PFSK-1 (cell line): ENCODE results near the gene ZNF169.

ENCODE experiments used
- FOXP2 ChIP-seq: optimal IDR thresholded peaks from 2 replicates; pipeline ENCODE3; 2011; ENCODE audit warnings: borderline replicate concordance, control low read depth, inconsistent platforms; ENCODE audit not compliant: insufficient read depth; ENCODE audit errors: extremely low read length, extremely low read depth
- POLR2AphosphoS5 ChIP-seq: IDR thresholded peaks from 2 replicates; pipeline ENCODE4 v1.6.1; 2012; ENCODE audit warnings: low read depth, mild to moderate bottlenecking, control low read depth, low read length, moderate library complexity
- SIN3A ChIP-seq: IDR thresholded peaks from 2 replicates; pipeline ENCODE4 v1.6.1; 2012; ENCODE audit warnings: mild to moderate bottlenecking, low read length, moderate library complexity, borderline replicate concordance; ENCODE audit not compliant: insufficient read depth
- TAF1 ChIP-seq: IDR thresholded peaks from 2 replicates; pipeline ENCODE4 v1.6.1; 2012; ENCODE audit warnings: low read length, control low read depth, borderline replicate concordance; ENCODE audit not compliant: insufficient read depth
- TF ChIP-seq, protein P1 (sequence below), 2 experiments: IDR thresholded peaks; 2 replicates each; pipeline versions ENCODE4 v1.6.1 to v1.8.0; 2011 to 2012; ENCODE audit warnings: low read depth in 2 of 2, low read length in 2 of 2, control low read depth in 1 of 2, inconsistent platforms in 1 of 2, mild to moderate bottlenecking in 1 of 2, moderate library complexity in 1 of 2; ENCODE audit not compliant: insufficient read depth in 1 of 2

ZNF169 gene

DNA sequence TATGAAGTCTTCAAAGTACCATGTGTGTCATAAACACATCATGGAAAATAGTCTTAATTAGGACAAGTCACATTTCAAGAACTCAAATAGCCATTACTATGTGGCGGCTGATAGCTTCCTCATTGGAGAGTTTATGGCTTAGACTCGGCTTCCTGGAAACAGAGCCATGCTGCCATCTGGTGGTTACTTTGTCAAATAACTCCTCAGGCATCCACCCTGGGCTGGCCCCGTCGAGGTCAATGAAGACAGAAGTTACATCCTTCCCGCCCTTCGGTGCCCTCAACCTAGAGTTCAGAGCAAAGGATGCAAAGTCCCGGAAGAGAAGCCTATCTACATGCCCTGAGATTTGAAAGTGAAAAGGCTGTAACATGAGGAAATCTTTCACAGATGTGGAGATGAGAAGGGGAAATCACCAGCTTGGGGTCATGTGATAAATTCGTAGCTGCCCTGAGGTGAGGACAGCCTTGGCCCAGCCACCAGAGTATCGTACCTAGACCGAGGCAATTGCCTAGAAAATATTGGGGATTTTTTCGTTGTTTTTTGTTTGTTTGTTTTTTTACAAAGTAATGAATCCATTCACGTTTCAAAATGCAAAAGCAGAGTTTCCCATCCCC is 45.5 kb upstream of the ZNF169 start:
- TF ChIP-seq FOXP2 (no peak), POLR2AphosphoS5 (no peak), TAF1 (no peak)
- TF ChIP-seq, protein P1, sequence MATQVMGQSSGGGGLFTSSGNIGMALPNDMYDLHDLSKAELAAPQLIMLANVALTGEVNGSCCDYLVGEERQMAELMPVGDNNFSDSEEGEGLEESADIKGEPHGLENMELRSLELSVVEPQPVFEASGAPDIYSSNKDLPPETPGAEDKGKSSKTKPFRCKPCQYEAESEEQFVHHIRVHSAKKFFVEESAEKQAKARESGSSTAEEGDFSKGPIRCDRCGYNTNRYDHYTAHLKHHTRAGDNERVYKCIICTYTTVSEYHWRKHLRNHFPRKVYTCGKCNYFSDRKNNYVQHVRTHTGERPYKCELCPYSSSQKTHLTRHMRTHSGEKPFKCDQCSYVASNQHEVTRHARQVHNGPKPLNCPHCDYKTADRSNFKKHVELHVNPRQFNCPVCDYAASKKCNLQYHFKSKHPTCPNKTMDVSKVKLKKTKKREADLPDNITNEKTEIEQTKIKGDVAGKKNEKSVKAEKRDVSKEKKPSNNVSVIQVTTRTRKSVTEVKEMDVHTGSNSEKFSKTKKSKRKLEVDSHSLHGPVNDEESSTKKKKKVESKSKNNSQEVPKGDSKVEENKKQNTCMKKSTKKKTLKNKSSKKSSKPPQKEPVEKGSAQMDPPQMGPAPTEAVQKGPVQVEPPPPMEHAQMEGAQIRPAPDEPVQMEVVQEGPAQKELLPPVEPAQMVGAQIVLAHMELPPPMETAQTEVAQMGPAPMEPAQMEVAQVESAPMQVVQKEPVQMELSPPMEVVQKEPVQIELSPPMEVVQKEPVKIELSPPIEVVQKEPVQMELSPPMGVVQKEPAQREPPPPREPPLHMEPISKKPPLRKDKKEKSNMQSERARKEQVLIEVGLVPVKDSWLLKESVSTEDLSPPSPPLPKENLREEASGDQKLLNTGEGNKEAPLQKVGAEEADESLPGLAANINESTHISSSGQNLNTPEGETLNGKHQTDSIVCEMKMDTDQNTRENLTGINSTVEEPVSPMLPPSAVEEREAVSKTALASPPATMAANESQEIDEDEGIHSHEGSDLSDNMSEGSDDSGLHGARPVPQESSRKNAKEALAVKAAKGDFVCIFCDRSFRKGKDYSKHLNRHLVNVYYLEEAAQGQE (IDR thresholded peaks at IDR 0.05; ENCODE audit: insufficient read depth in 1 of 2, low read depth in 2 of 2, low read length in 2 of 2), result no peak

DNA sequence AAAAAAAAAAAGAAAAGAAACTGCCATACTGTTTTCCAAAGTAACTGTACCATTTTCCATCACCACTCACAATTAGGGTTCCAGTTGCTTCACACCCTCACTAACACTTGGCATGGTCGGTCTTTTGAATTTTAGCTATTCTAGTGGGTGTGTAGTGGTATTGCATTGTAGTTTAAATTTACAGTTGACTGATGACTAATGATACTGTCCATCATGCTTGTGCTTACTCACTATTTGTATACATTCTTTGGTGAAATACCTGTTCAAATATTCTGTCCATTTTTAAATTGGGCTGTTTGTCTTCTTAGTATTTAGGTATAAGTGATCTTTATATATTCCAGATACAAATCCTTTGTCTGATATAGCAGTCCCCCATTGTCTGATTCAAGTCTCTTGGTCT is 36.2 kb upstream of the ZNF169 start:
- TF ChIP-seq TAF1, result no peak
- TF ChIP-seq, protein P1 (IDR thresholded peaks at IDR 0.05; ENCODE audit: insufficient read depth in 1 of 2, low read depth in 2 of 2, low read length in 2 of 2), result no peak
- TF ChIP-seq FOXP2, result no peak
- TF ChIP-seq POLR2AphosphoS5, result no peak
- TF ChIP-seq SIN3A, result no peak

DNA sequence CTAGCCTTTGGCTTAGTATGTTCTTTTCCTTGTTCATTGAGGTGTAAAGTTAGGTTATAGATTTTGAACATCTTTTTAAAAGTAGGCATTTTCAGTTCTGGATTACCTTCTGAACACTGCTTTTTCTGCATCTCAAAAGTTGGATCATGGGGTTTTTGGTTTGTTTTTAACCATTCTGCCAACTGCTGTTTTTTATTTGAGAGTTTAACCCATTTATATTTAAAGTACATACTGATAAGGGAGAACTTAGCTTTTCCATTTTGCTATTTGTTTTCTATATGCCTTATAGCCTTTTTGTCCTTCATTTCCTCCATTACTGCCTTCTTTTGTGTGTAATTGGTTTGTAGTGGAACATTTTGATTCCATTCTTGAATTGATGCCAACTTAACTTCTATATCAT is 30.5 kb upstream of the ZNF169 start:
- TF ChIP-seq, protein P1 (IDR thresholded peaks at IDR 0.05; ENCODE audit: insufficient read depth in 1 of 2, low read depth in 2 of 2, low read length in 2 of 2), result no peak
- TF ChIP-seq POLR2AphosphoS5 (no peak), SIN3A (no peak), TAF1 (no peak), FOXP2 (no peak)

DNA sequence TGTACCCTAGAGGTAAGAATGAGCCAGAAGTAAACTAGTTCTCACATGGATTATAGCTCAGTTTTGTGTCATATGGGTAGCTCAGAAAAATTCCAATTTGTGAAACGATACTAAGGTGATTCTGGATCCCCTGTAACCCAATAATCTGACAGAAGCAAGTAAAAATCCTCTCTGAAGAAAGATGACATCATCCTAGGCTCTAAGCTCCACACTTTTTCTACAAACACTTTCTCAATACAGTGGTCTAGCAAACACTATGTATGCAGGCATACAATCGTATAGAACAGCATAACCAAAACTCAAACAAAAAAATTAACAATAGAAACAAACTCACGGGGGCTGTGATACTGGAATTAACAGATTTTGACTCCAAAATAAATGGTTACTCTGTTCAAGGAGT is 26.7 kb upstream of the ZNF169 start:
- TF ChIP-seq FOXP2 (no peak), POLR2AphosphoS5 (no peak), TAF1 (no peak), SIN3A (no peak)

DNA sequence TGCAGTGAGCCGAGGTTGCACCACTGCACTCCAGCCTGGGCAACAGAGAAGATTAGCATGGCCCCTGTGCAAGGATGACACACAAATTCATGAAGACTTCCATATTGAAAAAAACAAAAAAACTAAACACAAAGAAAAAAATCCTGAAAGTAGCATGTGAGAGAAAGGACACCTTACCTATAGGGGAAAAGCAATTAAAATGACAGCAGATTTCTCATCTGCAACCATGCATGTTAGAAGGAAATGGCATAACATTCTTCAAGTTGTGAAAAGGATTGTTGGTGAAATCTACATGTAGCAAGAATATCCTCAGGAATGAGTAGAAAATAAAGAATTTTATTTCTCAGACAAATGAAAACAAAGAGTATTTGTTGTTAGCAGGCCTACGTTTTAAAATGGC is 13.4 kb upstream of the ZNF169 start:
- TF ChIP-seq TAF1 (no peak), SIN3A (no peak), POLR2AphosphoS5 (no peak), FOXP2 (no peak)
- TF ChIP-seq, protein P1 (IDR thresholded peaks at IDR 0.05; ENCODE audit: insufficient read depth in 1 of 2, low read depth in 2 of 2, low read length in 2 of 2), result no peak
